ENCODE results near the gene MAFF.
"Not testable (repeated sequence)": the region's sequence is repeated elsewhere in the genome, so short reads cannot be mapped to it uniquely, and the experiment has no call there.

The MAFF gene

GRCh38 chr22:38228326-38228872 is 26.6 kb downstream of the MAFF start:
- no peak for DNase-seq

GRCh38 chr22:38228873-38229740 is 27.3 kb downstream of the MAFF start:
- no peak for DNase-seq

GRCh38 chr22:38230108-38230825 is 28.5 kb downstream of the MAFF start:
- peak; percentile 36 for DNase-seq

- no peak for DNase-seq
Measured at GRCh38 chr22:38230916-38231315, 29.1 kb downstream of the MAFF start.

DNA sequence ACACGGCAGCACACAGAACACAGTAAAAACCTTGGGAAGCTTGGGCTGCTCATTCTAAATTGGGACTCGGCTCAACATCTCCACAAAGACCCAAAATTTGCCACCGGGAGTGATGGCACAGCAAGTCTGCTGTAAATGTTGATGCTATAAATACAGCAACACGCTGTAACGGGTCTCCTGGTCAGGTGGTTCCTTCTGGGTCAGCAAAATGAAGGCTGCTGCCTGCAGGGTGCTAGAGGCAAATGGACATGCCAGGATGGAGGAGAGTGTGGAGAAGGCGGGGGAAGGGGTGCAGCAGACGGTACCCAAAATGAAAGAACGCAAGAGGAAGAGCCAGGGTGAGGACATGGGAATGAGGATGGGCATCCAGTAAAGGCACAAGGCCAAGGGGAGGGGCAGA is 30.4 kb downstream of the MAFF start:
- DNase-seq: no peak

- no peak for DNase-seq
Measured at GRCh38 chr22:38233427-38233826, 31.6 kb downstream of the MAFF start.

GRCh38 chr22:38233856-38234255 is 32.1 kb downstream of the MAFF start:
- not testable (repeated sequence) for DNase-seq

- DNase-seq: no peak
Measured at GRCh38 chr22:38235240-38235850, 33.6 kb downstream of the MAFF start.

- DNase-seq: no peak
Measured at GRCh38 chr22:38236786-38237185, 35.0 kb downstream of the MAFF start.

DNA sequence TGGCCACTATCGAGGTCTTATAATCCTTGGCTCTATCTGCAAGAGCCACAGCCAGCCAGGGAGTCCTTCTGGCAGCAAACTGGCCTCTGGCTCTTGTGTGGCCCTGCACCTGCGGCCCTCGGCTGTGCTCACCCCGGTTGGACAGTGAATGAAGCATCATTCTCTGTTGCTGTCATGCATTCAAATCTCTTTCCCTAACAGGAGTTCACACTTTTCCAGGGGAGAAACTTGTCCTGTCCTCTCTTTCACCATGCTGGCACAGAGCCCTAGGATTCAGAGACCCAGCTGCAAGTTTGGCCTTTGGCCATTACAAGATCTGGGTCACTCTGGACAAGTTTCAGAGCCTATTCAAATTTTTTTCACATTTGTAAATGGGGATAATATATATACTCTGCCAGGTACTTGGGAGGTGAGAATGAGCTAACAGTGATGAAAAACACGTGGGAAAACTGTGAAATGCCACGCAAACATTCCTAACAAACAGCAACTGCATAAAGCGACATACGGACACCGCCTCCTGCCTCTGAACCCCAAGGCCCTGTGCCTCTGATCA is 36.8 kb downstream of the MAFF start:
- no peak for DNase-seq

DNA sequence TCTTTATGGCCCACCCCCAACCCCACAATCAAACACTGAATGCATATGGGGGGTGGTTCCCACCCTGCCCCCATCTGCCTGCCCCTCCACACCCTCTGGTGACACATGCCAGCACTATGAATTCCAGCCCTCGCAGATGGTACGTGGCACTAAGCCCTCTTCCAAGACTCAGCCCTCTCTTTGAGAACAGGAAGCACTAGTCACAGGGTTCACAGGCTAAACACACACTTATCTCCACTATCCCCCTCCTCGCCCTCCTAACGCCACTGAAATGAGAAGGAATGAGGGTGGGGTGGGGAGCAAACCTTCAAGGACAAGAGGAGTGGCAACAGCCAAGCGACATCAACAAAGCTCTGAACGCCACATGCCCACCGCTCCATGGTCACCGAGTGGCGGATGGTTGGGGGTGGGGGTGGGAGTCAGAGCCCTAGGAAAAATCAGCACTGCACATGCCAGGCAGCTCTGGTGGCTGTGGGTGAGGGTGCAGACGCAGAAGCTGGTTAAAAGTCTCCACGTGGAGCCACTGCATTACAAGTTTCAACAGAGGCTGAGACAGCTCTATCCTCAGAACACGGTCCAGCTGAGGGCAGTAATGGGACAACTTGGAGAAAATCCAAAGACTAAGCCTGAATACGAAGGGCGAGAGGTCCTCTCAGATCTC is 37.4 kb downstream of the MAFF start:
- no peak for DNase-seq

GRCh38 chr22:38240734-38241252 is 39.0 kb downstream of the MAFF start:
- DNase-seq: peak; percentile 58

GRCh38 chr22:38243007-38243765 is 41.4 kb downstream of the MAFF start:
- peak; percentile 92 for DNase-seq

DNA sequence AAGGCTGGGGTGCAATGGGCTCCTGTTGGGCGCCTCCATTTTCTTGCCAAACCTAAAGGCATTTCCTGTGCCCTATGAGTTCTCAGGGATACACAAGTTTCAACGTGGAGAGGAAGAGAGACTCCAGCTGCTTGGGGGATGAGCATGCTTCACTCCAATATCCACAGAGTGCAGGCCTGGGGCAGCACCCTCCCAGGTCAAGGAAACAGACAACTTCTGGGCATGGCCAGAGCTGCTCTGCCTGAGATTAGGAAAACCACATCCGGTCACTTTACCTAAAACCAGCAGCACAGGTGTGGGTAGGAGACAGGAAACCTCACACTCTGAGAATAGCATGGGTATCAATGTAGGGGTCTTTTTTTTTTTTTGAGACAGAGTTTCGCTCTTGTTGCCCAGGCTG is 42.3 kb downstream of the MAFF start:
- no peak for DNase-seq

DNA sequence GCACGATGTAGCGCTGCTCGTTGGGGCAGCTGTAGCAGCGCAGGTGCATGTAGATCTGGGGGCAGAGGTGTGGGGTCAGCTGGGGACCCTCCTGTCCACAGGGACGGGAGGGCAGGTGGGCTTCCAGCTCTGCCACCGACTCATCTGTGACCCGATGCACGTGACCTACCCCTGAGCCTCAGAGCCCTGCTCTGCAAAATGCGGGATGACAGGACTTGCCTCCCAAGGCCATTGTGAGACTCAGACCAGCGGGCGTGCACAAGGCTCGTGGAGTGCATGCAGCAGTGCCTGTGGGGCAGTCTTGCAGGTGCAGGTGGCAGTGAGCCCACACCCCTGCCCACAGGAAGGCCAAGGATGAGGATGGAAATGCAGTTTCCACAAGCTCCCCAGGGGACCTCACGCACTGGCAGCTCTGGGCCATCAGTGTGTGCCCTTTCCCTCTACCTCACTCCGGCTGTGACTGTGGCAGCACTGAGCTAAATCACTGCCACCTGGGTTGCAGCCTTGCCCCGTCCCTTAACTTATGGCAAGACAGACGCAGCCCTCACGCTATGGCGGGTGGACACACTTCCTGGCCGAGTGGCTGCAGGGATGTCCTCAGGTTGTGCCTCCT is 44.4 kb downstream of the MAFF start:
- DNase-seq: no peak

DNA sequence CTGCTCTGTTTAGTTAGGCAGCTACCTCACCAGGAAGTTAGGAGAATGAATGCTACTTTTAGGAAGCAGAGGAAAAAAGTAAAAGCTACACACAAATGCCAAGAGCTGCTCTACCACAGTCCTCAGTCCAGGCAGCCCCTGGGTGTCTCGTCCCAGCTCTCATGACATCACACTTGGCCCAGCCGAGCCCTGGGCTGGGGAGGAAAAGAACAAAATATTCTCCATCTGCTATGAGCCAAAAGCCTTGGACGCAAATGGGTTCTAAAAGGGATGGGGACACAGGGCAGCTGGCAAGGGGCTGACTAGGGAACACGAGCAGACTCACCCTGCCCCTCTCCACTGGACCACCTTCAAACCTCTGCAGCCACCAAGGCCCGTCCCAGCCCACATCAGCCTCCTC is 44.9 kb downstream of the MAFF start:
- DNase-seq: no peak

GRCh38 chr22:38247713-38248112 is 45.9 kb downstream of the MAFF start:
- no peak for DNase-seq

DNA sequence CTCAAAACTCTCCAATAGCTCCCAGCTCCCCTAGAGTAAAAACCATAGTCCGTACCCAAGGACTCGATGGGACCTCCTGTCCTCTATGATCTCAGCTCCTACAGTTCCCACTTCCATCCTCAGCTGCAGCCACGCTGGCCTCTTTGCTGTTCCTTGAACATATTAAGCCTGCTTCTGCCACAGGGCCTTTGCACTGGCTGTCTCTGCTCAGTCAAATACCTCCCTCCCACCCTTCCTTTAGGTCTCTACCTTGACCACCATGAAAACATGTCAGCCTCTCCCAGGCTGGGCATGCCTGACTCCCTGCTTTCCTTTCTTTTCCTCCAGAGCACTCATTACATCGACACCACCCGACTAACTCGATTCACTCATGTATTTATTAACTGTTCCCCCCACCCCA is 46.5 kb downstream of the MAFF start:
- DNase-seq: no peak

DNA sequence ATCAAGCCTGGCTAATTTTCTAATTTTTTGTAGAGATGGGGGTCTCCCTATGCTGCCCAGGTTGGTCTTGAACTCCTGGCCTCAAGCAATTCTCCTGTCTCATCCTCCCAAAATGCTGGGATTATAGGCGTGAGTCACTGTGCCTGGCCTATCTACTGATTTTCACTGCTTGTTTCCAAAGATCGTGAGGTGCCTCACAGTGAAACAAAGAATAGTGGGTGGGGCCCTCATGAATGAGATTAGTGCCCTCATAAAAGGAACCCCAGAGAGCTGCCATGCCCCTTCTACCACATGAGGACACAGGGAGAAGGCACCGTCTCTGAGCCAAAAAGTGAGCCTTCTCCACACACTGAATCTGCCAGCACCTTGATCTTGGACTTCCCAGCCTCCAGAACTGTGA is 47.5 kb downstream of the MAFF start:
- no peak for DNase-seq

- no peak for DNase-seq
Measured at GRCh38 chr22:38249803-38250642, 48.2 kb downstream of the MAFF start.
